K562 (cell line): ENCODE results near the gene PPT1. TPM values are rescaled to one million over a fixed set of nuclear protein-coding genes. Genes with fewer than 3 reads are reported as not detected.

Experiments used
- ETV1 ChIP-seq: fragments of 450-650 bp; conservative IDR thresholded peaks from 2 replicates; pipeline ENCODE4 v1.6.1; 2016; ENCODE audit warnings: missing genetic modification characterization, control low read depth, low read depth, missing compliant biosample characterization
- GABPA ChIP-seq: fragments of 200-800 bp; sonication (Bioruptor generic); conservative IDR thresholded peaks from 2 replicates; pipeline ENCODE4 v1.6.1; 2016; ENCODE audit warnings: low read depth, missing genetic modification characterization, missing compliant biosample characterization
- MEIS2 ChIP-seq: fragments of 450-650 bp; IDR thresholded peaks from 2 replicates; pipeline ENCODE4 v1.6.1; 2014; ENCODE audit warnings: mild to moderate bottlenecking; ENCODE audit not compliant: partially characterized antibody
- PBX2 ChIP-seq, 2 experiments: IDR thresholded peaks in 1 of 2; conservative IDR thresholded peaks in 1 of 2; 2 replicates each; pipeline ENCODE4 v1.6.1; 2016; ENCODE audit warnings: low read depth in 2 of 2, mild to moderate bottlenecking in 1 of 2, missing compliant biosample characterization in 1 of 2, missing genetic modification characterization in 1 of 2, moderate library complexity in 1 of 2
- PKNOX1 ChIP-seq: fragments of 450-650 bp; IDR thresholded peaks from 2 replicates; pipeline ENCODE4 v1.6.1; 2016
- SPI1 ChIP-seq: IDR thresholded peaks from 2 replicates; pipeline ENCODE4 v1.6.1; 2011; ENCODE audit warnings: low read depth, low read length, control low read depth, borderline replicate concordance
- polyA plus RNA-seq, 8 experiments: library from polyadenylated mRNA; depleted of rRNA in 4 of 8; stranded (reverse) in 5 of 8; unstranded in 3 of 8; fragments of >200 nt; fragmentation: Nextera tagmentation in 2 of 8; fragmentation: Illumina TruSeq in 1 of 8; extraction: Ambion mirVana in 2 of 8; extraction: Trizol in 1 of 8; gene quantifications; 2 replicates each; pipeline versions ENCODE4 v1.2.1 to v1.2.3, GENCODE V29; 2011 to 2014; ENCODE audit warnings: inconsistent platforms in 1 of 8, missing spikeins in 1 of 8
- total RNA-seq, 7 experiments: library from RNA; depleted of rRNA in 6 of 7; stranded (reverse); fragments of >200 nt in 6 of 7; fragmentation: Illumina TruSeq in 2 of 7; extraction: Trizol in 2 of 7; gene quantifications; 2 replicates each; pipeline versions ENCODE4 v1.2.1 to v1.2.3, GENCODE V29; 2011 to 2021; ENCODE audit warnings: low replicate concordance in 1 of 7

Gene PPT1
- total and polyA plus RNA-seq, 9 of the 15 experiments (the other 6 are each of a cell fraction or from before 2014, with no cell fraction given) = 72.2 to 285 (median 143) TPM

GRCh38 chr1:40027647-40028046, 69.4 kb downstream of the PPT1 start (continued):
- TF ChIP-seq PBX2 (CRISPR knock-in tag; IDR thresholded peaks at IDR 0.05; ENCODE audit: low read depth) (no peak), PBX2 (tag; conservative IDR thresholded peaks at IDR 0.05; ENCODE audit: low read depth) (peak; percentile 78), SPI1 (peak; percentile 19; the same call in 1 of the 2 replicates), ETV1 (tag) (peak; percentile 39; the same call in 1 of the 2 replicates), MEIS2 (peak; percentile 81), PKNOX1 (peak; percentile 41), GABPA (tag) (0 out of 2 replicates have a peak, but pooled peaks have one; percentile 21)
